Measurements from ENCODE around the gene PLCZ1.

Gene PLCZ1

DNA sequence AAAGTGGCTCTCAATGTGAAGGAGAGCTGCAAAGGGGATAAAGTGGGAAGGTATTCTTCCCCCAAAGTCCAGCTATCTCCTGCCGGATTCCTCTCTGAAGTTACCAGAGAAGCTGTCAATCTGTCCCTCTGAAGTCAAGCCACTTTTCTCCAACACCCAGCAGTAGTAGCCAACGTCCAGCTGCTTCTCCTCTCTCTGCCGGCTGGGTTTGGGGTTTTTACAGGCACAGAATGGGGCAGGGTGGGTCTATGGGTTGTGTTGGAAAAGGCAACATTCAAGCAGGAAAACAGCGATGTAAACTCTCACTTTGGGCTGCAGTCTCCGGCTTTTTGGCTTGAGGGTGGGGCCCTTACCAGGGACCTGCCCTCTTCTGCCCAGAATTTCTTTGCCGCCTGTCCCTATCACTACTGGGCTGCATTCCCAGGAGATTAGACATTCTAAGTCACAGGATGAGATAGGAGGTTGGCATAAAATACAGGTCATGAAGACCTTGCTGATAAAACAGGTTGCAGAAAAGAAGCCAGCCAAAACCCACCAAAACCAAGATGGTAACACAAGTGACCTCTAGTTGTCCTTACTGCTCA lies 16.4 kb upstream of the PLCZ1 start:
- Histone ChIP-seq H3K27ac (replicated peaks) (no peak overlapping the region), H3K27me3 (ENCODE audit: insufficient read depth, poor library complexity, severe bottlenecking) (no peaks in the 10 kb centered on the region), H3K4me3 (replicated peaks; ENCODE audit: insufficient read depth, low read length) (no peak overlapping the region)
- no peak for TF ChIP-seq SPI1 (IDR thresholded peaks at IDR 0.05; ENCODE audit: borderline replicate concordance, low read depth)
- no peak for TF ChIP-seq POLR2AphosphoS5 (IDR thresholded peaks at IDR 0.05; ENCODE audit: low read depth)
- DNase-seq (ENCODE audit: low read depth in 1 of 2, low spot score in 1 of 2), result no peak

DNA sequence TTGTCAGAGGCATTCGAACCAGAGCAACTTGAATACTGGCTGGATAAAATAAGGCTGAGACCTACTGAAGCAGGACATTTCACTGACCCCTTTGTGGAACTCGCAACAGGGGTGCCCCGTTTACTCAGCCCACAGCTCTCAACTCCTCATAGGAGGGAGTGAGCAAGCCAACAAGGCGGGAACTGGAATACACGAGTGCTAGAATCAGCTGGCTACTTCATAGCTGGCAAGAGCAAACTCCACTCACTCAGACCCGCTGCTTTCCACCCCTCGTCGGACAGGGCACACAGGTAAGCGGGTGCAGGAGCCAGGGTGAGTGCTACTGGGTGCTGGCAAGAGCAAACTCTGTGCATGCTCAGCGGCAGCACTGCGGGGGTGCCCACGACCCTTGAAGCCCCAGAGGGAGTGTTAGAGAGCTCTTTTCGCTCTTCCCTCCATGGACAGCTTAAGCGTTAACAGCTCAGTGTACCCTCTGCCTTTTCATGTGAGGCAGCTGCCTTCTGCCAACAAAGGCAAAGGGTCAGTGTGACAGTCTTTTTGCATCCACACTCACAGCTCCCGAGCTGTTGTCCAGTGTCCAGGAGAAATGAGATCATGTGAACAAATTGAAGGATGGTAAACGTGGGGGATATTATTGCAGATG lies 15.8 kb upstream of the PLCZ1 start:
- H3K4me3 ChIP-seq (replicated peaks; ENCODE audit: insufficient read depth, low read length), result no peak overlapping the region
- no peaks in the 10 kb centered on the region for H3K27me3 ChIP-seq (ENCODE audit: insufficient read depth, poor library complexity, severe bottlenecking)
- no peak for DNase-seq (ENCODE audit: low read depth in 1 of 2, low spot score in 1 of 2)
- no peak overlapping the region for H3K27ac ChIP-seq (replicated peaks)
- TF ChIP-seq, protein P1, sequence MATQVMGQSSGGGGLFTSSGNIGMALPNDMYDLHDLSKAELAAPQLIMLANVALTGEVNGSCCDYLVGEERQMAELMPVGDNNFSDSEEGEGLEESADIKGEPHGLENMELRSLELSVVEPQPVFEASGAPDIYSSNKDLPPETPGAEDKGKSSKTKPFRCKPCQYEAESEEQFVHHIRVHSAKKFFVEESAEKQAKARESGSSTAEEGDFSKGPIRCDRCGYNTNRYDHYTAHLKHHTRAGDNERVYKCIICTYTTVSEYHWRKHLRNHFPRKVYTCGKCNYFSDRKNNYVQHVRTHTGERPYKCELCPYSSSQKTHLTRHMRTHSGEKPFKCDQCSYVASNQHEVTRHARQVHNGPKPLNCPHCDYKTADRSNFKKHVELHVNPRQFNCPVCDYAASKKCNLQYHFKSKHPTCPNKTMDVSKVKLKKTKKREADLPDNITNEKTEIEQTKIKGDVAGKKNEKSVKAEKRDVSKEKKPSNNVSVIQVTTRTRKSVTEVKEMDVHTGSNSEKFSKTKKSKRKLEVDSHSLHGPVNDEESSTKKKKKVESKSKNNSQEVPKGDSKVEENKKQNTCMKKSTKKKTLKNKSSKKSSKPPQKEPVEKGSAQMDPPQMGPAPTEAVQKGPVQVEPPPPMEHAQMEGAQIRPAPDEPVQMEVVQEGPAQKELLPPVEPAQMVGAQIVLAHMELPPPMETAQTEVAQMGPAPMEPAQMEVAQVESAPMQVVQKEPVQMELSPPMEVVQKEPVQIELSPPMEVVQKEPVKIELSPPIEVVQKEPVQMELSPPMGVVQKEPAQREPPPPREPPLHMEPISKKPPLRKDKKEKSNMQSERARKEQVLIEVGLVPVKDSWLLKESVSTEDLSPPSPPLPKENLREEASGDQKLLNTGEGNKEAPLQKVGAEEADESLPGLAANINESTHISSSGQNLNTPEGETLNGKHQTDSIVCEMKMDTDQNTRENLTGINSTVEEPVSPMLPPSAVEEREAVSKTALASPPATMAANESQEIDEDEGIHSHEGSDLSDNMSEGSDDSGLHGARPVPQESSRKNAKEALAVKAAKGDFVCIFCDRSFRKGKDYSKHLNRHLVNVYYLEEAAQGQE (IDR thresholded peaks at IDR 0.05; ENCODE audit: insufficient replicate concordance, low read depth), result no peak
- TF ChIP-seq POLR2AphosphoS5 (IDR thresholded peaks at IDR 0.05; ENCODE audit: low read depth) (no peak), SPI1 (IDR thresholded peaks at IDR 0.05; ENCODE audit: borderline replicate concordance, low read depth) (no peak), GABPA (IDR thresholded peaks at IDR 0.05; ENCODE audit: low read depth) (no peak)
- TF ChIP-seq, protein P2, sequence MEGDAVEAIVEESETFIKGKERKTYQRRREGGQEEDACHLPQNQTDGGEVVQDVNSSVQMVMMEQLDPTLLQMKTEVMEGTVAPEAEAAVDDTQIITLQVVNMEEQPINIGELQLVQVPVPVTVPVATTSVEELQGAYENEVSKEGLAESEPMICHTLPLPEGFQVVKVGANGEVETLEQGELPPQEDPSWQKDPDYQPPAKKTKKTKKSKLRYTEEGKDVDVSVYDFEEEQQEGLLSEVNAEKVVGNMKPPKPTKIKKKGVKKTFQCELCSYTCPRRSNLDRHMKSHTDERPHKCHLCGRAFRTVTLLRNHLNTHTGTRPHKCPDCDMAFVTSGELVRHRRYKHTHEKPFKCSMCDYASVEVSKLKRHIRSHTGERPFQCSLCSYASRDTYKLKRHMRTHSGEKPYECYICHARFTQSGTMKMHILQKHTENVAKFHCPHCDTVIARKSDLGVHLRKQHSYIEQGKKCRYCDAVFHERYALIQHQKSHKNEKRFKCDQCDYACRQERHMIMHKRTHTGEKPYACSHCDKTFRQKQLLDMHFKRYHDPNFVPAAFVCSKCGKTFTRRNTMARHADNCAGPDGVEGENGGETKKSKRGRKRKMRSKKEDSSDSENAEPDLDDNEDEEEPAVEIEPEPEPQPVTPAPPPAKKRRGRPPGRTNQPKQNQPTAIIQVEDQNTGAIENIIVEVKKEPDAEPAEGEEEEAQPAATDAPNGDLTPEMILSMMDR (IDR thresholded peaks at IDR 0.05; ENCODE audit: insufficient read depth, low read length), result no peak

DNA sequence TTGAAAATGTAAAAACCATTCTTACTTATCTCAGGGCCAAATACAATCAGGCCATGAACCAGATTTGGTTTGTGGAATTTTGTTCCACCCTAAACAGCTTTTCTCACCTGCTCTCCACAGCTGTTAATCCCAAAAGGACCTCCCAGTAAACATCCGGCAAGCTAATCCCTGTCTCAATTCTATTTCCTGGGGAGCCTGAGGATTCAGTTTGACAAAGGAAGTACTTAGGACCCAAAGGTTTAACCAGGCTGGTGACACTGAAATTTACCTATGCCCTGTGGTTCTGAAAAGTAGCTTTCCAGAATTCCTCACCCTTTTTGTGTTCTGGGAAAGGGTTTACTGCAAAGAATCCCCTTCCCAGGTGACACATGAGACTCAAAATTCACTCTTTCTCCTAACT lies 15.1 kb upstream of the PLCZ1 start:
- no peak overlapping the region for H3K27ac ChIP-seq (replicated peaks)
- TF ChIP-seq POLR2AphosphoS5 (IDR thresholded peaks at IDR 0.05; ENCODE audit: low read depth) (no peak), GABPA (IDR thresholded peaks at IDR 0.05; ENCODE audit: low read depth) (no peak), SPI1 (IDR thresholded peaks at IDR 0.05; ENCODE audit: borderline replicate concordance, low read depth) (no peak)
- TF ChIP-seq, protein P1 (IDR thresholded peaks at IDR 0.05; ENCODE audit: insufficient replicate concordance, low read depth), result no peak
- TF ChIP-seq, protein P2 (IDR thresholded peaks at IDR 0.05; ENCODE audit: insufficient read depth, low read length), result no peak
- H3K27me3 ChIP-seq (ENCODE audit: insufficient read depth, poor library complexity, severe bottlenecking), result no peaks in the 10 kb centered on the region
- no peak overlapping the region for H3K4me3 ChIP-seq (replicated peaks; ENCODE audit: insufficient read depth, low read length)
- DNase-seq (ENCODE audit: low read depth in 1 of 2, low spot score in 1 of 2), result no peak

DNA sequence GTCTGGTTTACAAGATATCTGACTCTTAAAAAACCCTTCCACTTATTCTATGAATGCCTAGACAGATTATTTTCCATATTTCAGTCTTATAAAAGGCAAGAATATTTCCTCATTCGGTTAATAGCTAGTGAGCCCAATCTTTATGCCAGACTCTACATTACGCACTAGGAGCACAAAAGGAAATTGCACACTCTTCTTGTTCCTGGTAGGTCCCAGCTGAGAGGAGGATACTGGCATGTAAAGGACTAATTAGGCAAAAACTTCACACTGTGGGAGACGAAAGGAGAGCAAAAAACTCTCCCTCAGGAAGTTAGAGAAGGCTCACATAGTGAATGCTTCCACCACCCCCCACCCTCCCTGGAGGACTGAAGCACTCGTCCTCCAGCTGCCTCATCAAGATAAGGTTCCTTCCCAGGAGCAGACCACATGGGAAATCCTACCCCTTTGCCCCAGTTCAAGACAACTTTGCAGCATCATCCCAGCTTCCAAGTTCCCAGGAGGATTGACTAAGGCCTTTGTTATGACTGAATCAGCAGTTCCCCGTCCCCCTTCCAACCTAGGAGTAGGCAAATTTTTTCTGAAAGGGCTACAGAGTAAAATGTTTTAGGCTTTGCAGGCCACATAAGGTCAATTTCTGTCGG lies 14.6 kb upstream of the PLCZ1 start:
- no peak overlapping the region for H3K4me3 ChIP-seq (replicated peaks; ENCODE audit: insufficient read depth, low read length)
- no peak overlapping the region for H3K27ac ChIP-seq (replicated peaks)
- TF ChIP-seq GABPA (IDR thresholded peaks at IDR 0.05; ENCODE audit: low read depth), result no peak
- no peak for TF ChIP-seq POLR2AphosphoS5 (IDR thresholded peaks at IDR 0.05; ENCODE audit: low read depth)
- DNase-seq (ENCODE audit: low read depth in 1 of 2, low spot score in 1 of 2), result no peak
- no peaks in the 10 kb centered on the region for H3K27me3 ChIP-seq (ENCODE audit: insufficient read depth, poor library complexity, severe bottlenecking)
